Endodermal cell (in vitro differentiated cells): ENCODE data around the gene OR10D3. TPM values are rescaled to one million over a fixed set of nuclear protein-coding genes. Genes with fewer than 3 reads are reported as not detected.

ENCODE experiments used
- DNase-seq: peaks from one replicate; pipeline ENCODE4 v3.0.0-alpha.2; 2017
- H3K27ac ChIP-seq: 2 replicates; pipeline ENCODE4 v1.5.1; 2013; ENCODE audit warnings: mild to moderate bottlenecking, low read depth, low read length, moderate library complexity
- H3K27me3 ChIP-seq: 2 replicates; pipeline ENCODE4 v1.6.1; 2013; ENCODE audit warnings: mild to moderate bottlenecking, low read length, moderate library complexity; ENCODE audit not compliant: insufficient read depth, control insufficient read depth, poor library complexity, severe bottlenecking
- H3K36me3 ChIP-seq: 2 replicates; pipeline ENCODE4 v1.7.0; 2013; ENCODE audit warnings: mild to moderate bottlenecking, low read length, moderate library complexity; ENCODE audit not compliant: control insufficient read depth, insufficient read depth
- H3K4me1 ChIP-seq: one replicate; pipeline ENCODE4 v1.7.0; 2013; ENCODE audit warnings: low read length; ENCODE audit not compliant: control insufficient read depth, insufficient read depth
- H3K4me3 ChIP-seq: 2 replicates; pipeline ENCODE4 v1.5.1; 2013; ENCODE audit warnings: mild to moderate bottlenecking, low read length, moderate library complexity
- H3K9ac ChIP-seq: 2 replicates; pipeline ENCODE4 v1.6.1; 2013; ENCODE audit warnings: mild to moderate bottlenecking, low read length, moderate library complexity; ENCODE audit not compliant: poor library complexity, severe bottlenecking; ENCODE audit errors: extremely low read depth
- H3K9me3 ChIP-seq: 2 replicates; pipeline ENCODE4 v1.6.1; 2013; ENCODE audit warnings: mild to moderate bottlenecking, low read length, moderate library complexity; ENCODE audit not compliant: control insufficient read depth
- H3K27ac Mint-ChIP-seq: 2 replicates; pipeline ENCODE4 v1.8.0; 2020; ENCODE audit warnings: mixed read lengths
- H3K27me3 Mint-ChIP-seq: 2 replicates; pipeline ENCODE4 v1.8.0; 2021; ENCODE audit warnings: mild to moderate bottlenecking, mixed read lengths; ENCODE audit not compliant: insufficient read depth
- H3K36me3 Mint-ChIP-seq: 2 replicates; pipeline ENCODE4 v1.8.0; 2020; ENCODE audit warnings: low read depth, mixed read lengths
- H3K4me1 Mint-ChIP-seq: 2 replicates; pipeline ENCODE4 v1.8.0; 2020; ENCODE audit warnings: mixed read lengths
- H3K4me3 Mint-ChIP-seq: 2 replicates; pipeline ENCODE4 v1.8.0; 2020; ENCODE audit warnings: mild to moderate bottlenecking, moderate library complexity, mixed read lengths
- H3K9me3 Mint-ChIP-seq: 2 replicates; pipeline ENCODE4 v1.8.0; 2020; ENCODE audit warnings: mild to moderate bottlenecking, mixed read lengths
- WGBS, 2 experiments: methylation state at CpG; one replicate each; pipeline versions ENCODE4 v1.1.5 to v1.1.7; 2013; ENCODE audit warnings: missing lambda C conversion rate in 2 of 2, mixed read lengths in 1 of 2; ENCODE audit not compliant: insufficient coverage in 1 of 2, insufficient read length in 1 of 2; 5-methylcytosine and 5-hydroxymethylcytosine counted together
- total RNA-seq, 2 donors: library from RNA; stranded (reverse); fragmentation: NEBNext Ultra II Directional in 1 of 2; extraction: Animal tissue kit (Norgen Biotek cat#: 25700) in 1 of 2; gene quantifications; 2 replicates in 1 of 2; 3 replicates in 1 of 2; pipeline ENCODE4 v1.2.1, GENCODE V29; 2021
- TF ChIP-seq, protein P1 (sequence below): fragments of 200-600 bp; sonication (generic); conservative IDR thresholded peaks from 2 replicates; pipeline ENCODE4 v1.5.0; 2021; ENCODE audit warnings: antibody characterized with exemption, mild to moderate bottlenecking

Gene OR10D3
- total RNA-seq, 2 donors from 2014 or later, result 0.37 TPM; not detected in 1

DNA sequence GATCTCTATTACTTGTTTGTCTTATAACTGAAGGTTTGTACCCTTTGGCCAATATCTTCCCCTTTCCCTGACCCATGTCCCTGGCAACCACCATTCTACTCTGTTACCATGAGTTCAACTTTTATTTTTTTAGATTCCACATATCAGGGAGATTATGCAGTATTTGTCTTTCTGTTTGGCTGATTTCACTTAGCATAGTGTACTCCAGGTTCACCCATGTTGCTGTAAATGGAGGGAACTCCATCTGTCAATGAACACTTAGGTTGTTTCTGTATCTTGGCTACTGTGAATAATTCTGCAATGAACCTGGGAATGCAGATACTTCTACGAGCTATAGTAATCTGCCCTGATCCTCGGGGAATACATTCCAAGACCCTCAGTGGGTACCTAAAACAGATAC lies 14.9 kb downstream of the OR10D3 start:
- Histone ChIP-seq H3K4me1 (no peaks in the 10 kb centered on the region), H3K9ac (no peak overlapping the region), H3K9me3 (no peaks in the 10 kb centered on the region), H3K27ac (no peak overlapping the region), H3K27me3 (no peaks in the 10 kb centered on the region), H3K4me3 (no peak overlapping the region), H3K36me3 (no peaks in the 10 kb centered on the region)
- TF ChIP-seq, protein P1, sequence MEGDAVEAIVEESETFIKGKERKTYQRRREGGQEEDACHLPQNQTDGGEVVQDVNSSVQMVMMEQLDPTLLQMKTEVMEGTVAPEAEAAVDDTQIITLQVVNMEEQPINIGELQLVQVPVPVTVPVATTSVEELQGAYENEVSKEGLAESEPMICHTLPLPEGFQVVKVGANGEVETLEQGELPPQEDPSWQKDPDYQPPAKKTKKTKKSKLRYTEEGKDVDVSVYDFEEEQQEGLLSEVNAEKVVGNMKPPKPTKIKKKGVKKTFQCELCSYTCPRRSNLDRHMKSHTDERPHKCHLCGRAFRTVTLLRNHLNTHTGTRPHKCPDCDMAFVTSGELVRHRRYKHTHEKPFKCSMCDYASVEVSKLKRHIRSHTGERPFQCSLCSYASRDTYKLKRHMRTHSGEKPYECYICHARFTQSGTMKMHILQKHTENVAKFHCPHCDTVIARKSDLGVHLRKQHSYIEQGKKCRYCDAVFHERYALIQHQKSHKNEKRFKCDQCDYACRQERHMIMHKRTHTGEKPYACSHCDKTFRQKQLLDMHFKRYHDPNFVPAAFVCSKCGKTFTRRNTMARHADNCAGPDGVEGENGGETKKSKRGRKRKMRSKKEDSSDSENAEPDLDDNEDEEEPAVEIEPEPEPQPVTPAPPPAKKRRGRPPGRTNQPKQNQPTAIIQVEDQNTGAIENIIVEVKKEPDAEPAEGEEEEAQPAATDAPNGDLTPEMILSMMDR, result no peak
- H3K27ac Mint-ChIP-seq, result no peak overlapping the region
- H3K4me1 Mint-ChIP-seq, result no peaks in the 10 kb centered on the region
- no peak for DNase-seq
- H3K9me3 Mint-ChIP-seq, result peaks cover 13% of the 10 kb centered on the region
- H3K27me3 Mint-ChIP-seq, result peaks cover 1% of the 10 kb centered on the region
- WGBS, 2 experiments, result 94 to 100% methylated on average over 2 of the region's 2 CpGs
- no peaks in the 10 kb centered on the region for H3K36me3 Mint-ChIP-seq
- no peak overlapping the region for H3K4me3 Mint-ChIP-seq

DNA sequence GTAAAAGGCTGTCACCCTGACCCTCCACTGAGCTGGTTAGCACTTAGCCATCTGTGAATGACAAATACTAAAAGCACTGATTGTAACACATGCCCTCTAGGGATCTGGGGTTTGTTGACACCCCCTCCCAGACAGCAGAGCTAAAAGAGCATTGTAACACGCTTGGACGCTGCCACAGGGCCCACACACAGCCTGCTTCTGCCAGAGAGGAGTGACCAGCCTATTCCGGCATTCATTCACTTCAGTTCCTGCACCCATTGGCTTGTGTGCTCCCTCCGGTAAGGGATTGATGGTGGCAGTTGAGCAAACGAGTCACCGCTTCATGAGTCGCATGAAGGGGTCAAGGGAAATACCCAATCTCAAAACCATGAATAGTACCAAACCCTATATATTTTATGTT lies 15.8 kb downstream of the OR10D3 start:
- Mint-ChIP-seq H3K4me3 (no peak overlapping the region), H3K27ac (no peak overlapping the region)
- TF ChIP-seq, protein P1, result no peak

DNA sequence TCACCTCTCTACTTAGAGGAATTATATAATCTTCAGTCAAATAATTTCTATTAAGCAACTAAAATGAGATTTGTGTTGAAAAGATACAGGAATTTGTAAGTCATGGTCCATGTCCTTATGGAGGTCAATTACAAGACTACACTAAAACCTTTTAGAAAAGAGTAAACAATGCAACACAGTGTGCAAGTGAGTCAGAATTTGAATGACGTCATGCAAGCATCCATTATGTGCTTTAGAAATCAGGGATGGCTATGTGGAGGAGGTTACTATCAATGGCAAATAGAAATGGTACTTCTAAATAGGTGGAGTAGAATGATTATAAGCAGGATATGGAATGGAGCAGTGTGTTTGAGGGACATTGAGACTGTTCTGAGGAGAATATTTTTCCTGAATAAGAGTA lies 16.6 kb downstream of the OR10D3 start:
- Mint-ChIP-seq H3K4me1 (no peaks in the 10 kb centered on the region), H3K9me3 (peaks cover 13% of the 10 kb centered on the region), H3K36me3 (no peaks in the 10 kb centered on the region), H3K4me3 (no peak overlapping the region), H3K27ac (no peak overlapping the region), H3K27me3 (peaks cover 1% of the 10 kb centered on the region)
- Histone ChIP-seq H3K27me3 (no peaks in the 10 kb centered on the region), H3K27ac (no peak overlapping the region), H3K36me3 (no peaks in the 10 kb centered on the region), H3K4me3 (no peak overlapping the region), H3K9me3 (no peaks in the 10 kb centered on the region), H3K4me1 (no peaks in the 10 kb centered on the region), H3K9ac (no peak overlapping the region)
- WGBS, 2 experiments, result 89 to 90% methylated on average over 1 of the region's 1 CpG
- no peak for DNase-seq
- TF ChIP-seq, protein P1, result no peak

More for the DNA sequence above, 15.8 kb downstream of the OR10D3 start:
- Histone ChIP-seq H3K27ac (no peak overlapping the region), H3K27me3 (no peaks in the 10 kb centered on the region), H3K9ac (no peak overlapping the region), H3K4me1 (no peaks in the 10 kb centered on the region), H3K9me3 (no peaks in the 10 kb centered on the region), H3K36me3 (no peaks in the 10 kb centered on the region), H3K4me3 (no peak overlapping the region)
- H3K36me3 Mint-ChIP-seq, result no peaks in the 10 kb centered on the region
- no peak for DNase-seq
- peaks cover 1% of the 10 kb centered on the region for H3K27me3 Mint-ChIP-seq
- H3K4me1 Mint-ChIP-seq, result no peaks in the 10 kb centered on the region
- peaks cover 13% of the 10 kb centered on the region for H3K9me3 Mint-ChIP-seq
- WGBS, 2 experiments, result 95% methylated on average over 3 to 7 of the region's 7 CpGs
